Progenitor cell of endocrine pancreas (in vitro differentiated cells): Measurements from ENCODE around the gene FLT3. TPM values are rescaled to one million over a fixed set of nuclear protein-coding genes. Genes with fewer than 3 reads are reported as not detected.

ENCODE experiments used
- DNase-seq: peaks from one replicate; pipeline ENCODE4 v3.0.0; 2021; ENCODE audit warnings: low spot score; ENCODE audit not compliant: unreplicated experiment
- H3K27ac Mint-ChIP-seq: 2 replicates; pipeline ENCODE4 v1.8.0; 2021; ENCODE audit warnings: mild to moderate bottlenecking, moderate library complexity, mixed read lengths
- H3K27me3 Mint-ChIP-seq: 2 replicates; pipeline ENCODE4 v1.8.0; 2021; ENCODE audit warnings: mixed read lengths
- H3K36me3 Mint-ChIP-seq: 2 replicates; pipeline ENCODE4 v1.8.0; 2022; ENCODE audit warnings: mixed read lengths; ENCODE audit not compliant: insufficient read depth
- H3K4me1 Mint-ChIP-seq: 2 replicates; pipeline ENCODE4 v1.8.0; 2021; ENCODE audit warnings: low read depth, mixed read lengths
- H3K4me3 Mint-ChIP-seq: 2 replicates; pipeline ENCODE4 v1.8.0; 2021; ENCODE audit warnings: low read depth, mild to moderate bottlenecking, moderate library complexity, mixed read lengths
- H3K9me3 Mint-ChIP-seq: 2 replicates; pipeline ENCODE4 v1.8.0; 2021; ENCODE audit warnings: low read depth, mixed read lengths
- CTCF ChIP-seq: fragments of 200-600 bp; sonication (generic); IDR thresholded peaks from one replicate; pipeline ENCODE4 v1.5.0; 2021; ENCODE audit warnings: antibody characterized with exemption, mild to moderate bottlenecking; ENCODE audit not compliant: unreplicated experiment
- total RNA-seq: library from RNA; stranded (reverse); gene quantifications from 2 replicates; pipeline ENCODE4 v1.2.1, GENCODE V29; 2021

FLT3 gene
- total RNA-seq, 1 donor from 2014 or later: 0.17 TPM

GRCh38 chr13:27976362-27977091 is 123.8 kb downstream of the FLT3 start:
- TF ChIP-seq CTCF: no peak
- no peak overlapping the region for H3K4me3 Mint-ChIP-seq
- DNase-seq: peak; percentile 9
- H3K27me3 Mint-ChIP-seq: peaks cover 91% of the 10 kb centered on the region
- H3K9me3 Mint-ChIP-seq: no peaks in the 10 kb centered on the region
- no peak overlapping the region for H3K27ac Mint-ChIP-seq
- no peaks in the 10 kb centered on the region for H3K36me3 Mint-ChIP-seq
- peaks cover 18% of the 10 kb centered on the region for H3K4me1 Mint-ChIP-seq

- no peak for TF ChIP-seq CTCF
- Mint-ChIP-seq H3K4me3 (peak overlapping the region; percentile 50), H3K27ac (peak overlapping the region; percentile 81)
Measured at GRCh38 chr13:27975564-27976361, 124.6 kb downstream of the FLT3 start.

DNA sequence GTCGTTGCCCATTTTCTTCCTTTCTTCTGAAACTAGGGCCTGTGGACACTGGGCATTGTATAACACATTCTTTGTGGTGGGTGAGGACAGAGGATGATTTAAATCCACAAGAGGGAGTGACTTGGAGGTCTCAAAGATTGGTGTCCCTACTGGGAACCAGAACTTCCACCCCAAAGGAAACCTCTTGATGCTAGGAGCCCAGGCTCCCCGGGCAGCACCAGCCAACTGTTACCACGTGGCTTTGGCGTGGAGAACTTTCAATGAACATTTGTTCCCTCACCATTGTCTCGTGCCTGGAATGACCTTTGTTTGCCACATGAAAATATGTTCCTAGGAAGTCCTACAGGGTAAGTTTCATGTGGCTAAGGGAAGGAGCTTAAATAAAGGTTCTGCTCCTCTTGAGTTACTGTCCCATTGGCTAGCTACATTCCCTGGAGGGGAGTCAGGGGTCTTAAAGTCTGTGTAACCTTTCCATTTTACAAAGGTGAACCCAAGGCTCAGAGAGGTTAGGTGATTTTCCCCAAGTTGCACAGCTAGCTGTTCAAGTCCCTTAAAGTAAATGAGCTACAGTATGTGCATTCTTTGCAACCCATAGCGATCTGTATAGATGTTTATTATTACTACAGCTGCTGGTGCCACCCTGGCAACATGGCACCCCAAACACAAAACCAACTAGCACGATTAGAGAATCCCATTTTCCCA is 126.3 kb downstream of the FLT3 start:
- peaks cover 21% of the 10 kb centered on the region for H3K4me1 Mint-ChIP-seq
- H3K9me3 Mint-ChIP-seq: no peaks in the 10 kb centered on the region
- no peaks in the 10 kb centered on the region for H3K36me3 Mint-ChIP-seq
- H3K27me3 Mint-ChIP-seq: peaks cover 91% of the 10 kb centered on the region
- no peak overlapping the region for H3K4me3 Mint-ChIP-seq
- TF ChIP-seq CTCF: no peak
- DNase-seq: no peak
- no peak overlapping the region for H3K27ac Mint-ChIP-seq

More at GRCh38 chr13:27975564-27976361, 124.6 kb downstream of the FLT3 start:
- DNase-seq: peak; percentile 15
- H3K27me3 Mint-ChIP-seq: peaks cover 91% of the 10 kb centered on the region
- H3K9me3 Mint-ChIP-seq: no peaks in the 10 kb centered on the region
- peaks cover 15% of the 10 kb centered on the region for H3K4me1 Mint-ChIP-seq
- no peaks in the 10 kb centered on the region for H3K36me3 Mint-ChIP-seq

DNA sequence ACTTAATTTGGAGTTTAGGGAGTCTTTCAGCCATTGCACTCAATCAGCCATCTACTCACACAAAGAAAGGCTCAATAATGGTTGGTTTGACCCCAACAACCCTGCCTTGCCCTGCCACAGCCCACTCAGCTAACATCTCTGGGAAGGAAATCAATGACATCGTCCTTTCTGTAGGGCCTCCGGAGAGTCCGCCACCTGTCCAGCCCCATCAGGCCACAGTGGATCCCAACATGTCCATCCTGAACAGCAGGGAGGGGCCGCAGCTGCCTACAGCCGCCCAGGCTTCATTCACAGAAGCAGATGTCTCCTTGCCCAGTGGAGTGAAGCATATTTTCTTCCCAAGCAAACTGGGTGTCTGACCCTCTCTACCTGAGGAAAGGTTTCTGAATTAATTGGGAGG is 127.1 kb downstream of the FLT3 start:
- Mint-ChIP-seq H3K27ac (no peak overlapping the region), H3K4me3 (no peak overlapping the region), H3K9me3 (no peaks in the 10 kb centered on the region), H3K27me3 (peaks cover 84% of the 10 kb centered on the region), H3K4me1 (peaks cover 18% of the 10 kb centered on the region), H3K36me3 (no peaks in the 10 kb centered on the region)
- no peak for TF ChIP-seq CTCF
- DNase-seq: peak; percentile 6

- Mint-ChIP-seq H3K4me1 (peaks cover 22% of the 10 kb centered on the region), H3K9me3 (no peaks in the 10 kb centered on the region)
Measured at GRCh38 chr13:27972478-27972820, 127.9 kb downstream of the FLT3 start.

More at GRCh38 chr13:27972478-27972820, 127.9 kb downstream of the FLT3 start:
- H3K27ac Mint-ChIP-seq: no peak overlapping the region
- no peak for TF ChIP-seq CTCF
- H3K4me3 Mint-ChIP-seq: no peak overlapping the region
- H3K27me3 Mint-ChIP-seq: peaks cover 87% of the 10 kb centered on the region
- H3K36me3 Mint-ChIP-seq: no peaks in the 10 kb centered on the region
- DNase-seq: no peak
